IMR-90 (cell line): ENCODE data around the gene PTPRC. TPM values are rescaled to one million over a fixed set of nuclear protein-coding genes. Genes with fewer than 3 reads are reported as not detected.

Experiments
- ATAC-seq: fragments of 200-7000 bp; cut with Tn5 transposase; 2 replicates; pipeline ENCODE4 v1.9.1; 2020; ENCODE audit warnings: low read depth, mild to moderate bottlenecking, moderate library complexity
- BruUV-seq: library from RNA; stranded (reverse); fragments of 400-500 nt; replicated peaks from 2 replicates; lab custom pipeline; 2021; lab: Mats Ljungman, UMichigan
- CTCF ChIA-PET: fragments of 300-600 bp; formaldehyde crosslinking; extraction: SDS; loops from one replicate; lab custom pipeline; 2021; ENCODE audit warnings: antibody characterized with exemption; lab: Yijun Ruan, JAX
- POLR2A ChIA-PET: fragments of 300-600 bp; sonication (Branson Sonifier 250); formaldehyde crosslinking; loops from one replicate; lab custom pipeline; 2022; ENCODE audit warnings: antibody characterized with exemption; ENCODE audit not compliant: unreplicated experiment; lab: Charles Lee
- DNase-seq: peaks from one replicate; pipeline ENCODE4 v3.0.0; 2013
- H2AFZ ChIP-seq: replicated peaks from 2 replicates; pipeline ENCODE3; 2013; ENCODE audit warnings: low read length, mild to moderate bottlenecking; ENCODE audit not compliant: poor library complexity
- H2AK5ac ChIP-seq: 2 replicates; pipeline ENCODE4 v1.6.1; 2013; ENCODE audit warnings: low read depth, low read length, inconsistent platforms
- H2AK9ac ChIP-seq: replicated peaks from 2 replicates; pipeline ENCODE3; 2013; ENCODE audit warnings: mild to moderate bottlenecking, low read depth, low read length, moderate library complexity; ENCODE audit not compliant: poor library complexity
- H2BK120ac ChIP-seq: 2 replicates; pipeline ENCODE4 v1.6.1; 2013; ENCODE audit warnings: low read depth, low read length, inconsistent platforms
- H2BK15ac ChIP-seq: 3 replicates; pipeline ENCODE4 v1.6.1; 2013; ENCODE audit warnings: low read depth, low read length, inconsistent platforms
- H2BK20ac ChIP-seq: 2 replicates; pipeline ENCODE4 v1.6.1; 2013; ENCODE audit warnings: low read depth, mild to moderate bottlenecking, inconsistent platforms, low read length, moderate library complexity
- H2BK5ac ChIP-seq: 2 replicates; pipeline ENCODE4 v1.6.1; 2013; ENCODE audit warnings: mild to moderate bottlenecking, low read depth, low read length, inconsistent platforms; ENCODE audit not compliant: poor library complexity, severe bottlenecking
- H3K14ac ChIP-seq: replicated peaks from 2 replicates; pipeline ENCODE4 v1.6.1; 2013; ENCODE audit warnings: low read depth, low read length, inconsistent platforms
- H3K18ac ChIP-seq: 2 replicates; pipeline ENCODE4 v1.6.1; 2013; ENCODE audit warnings: low read depth, low read length, control low read depth
- H3K23ac ChIP-seq: 2 replicates; pipeline ENCODE4 v1.6.1; 2013; ENCODE audit warnings: low read depth, low read length, inconsistent platforms
- H3K27ac ChIP-seq: 2 replicates; pipeline ENCODE4 v1.5.1; 2013; ENCODE audit warnings: mild to moderate bottlenecking, control low read depth, low read length; ENCODE audit not compliant: insufficient read depth
- H3K27me3 ChIP-seq: 2 replicates; pipeline ENCODE4 v1.6.1; 2013; ENCODE audit warnings: low read length; ENCODE audit not compliant: control insufficient read depth, insufficient read depth
- H3K36me3 ChIP-seq: 2 replicates; pipeline ENCODE4 v1.6.1; 2013; ENCODE audit warnings: low read length, mixed read lengths; ENCODE audit not compliant: control insufficient read depth, insufficient read depth
- H3K4ac ChIP-seq: 2 replicates; pipeline ENCODE4 v1.6.1; 2013; ENCODE audit warnings: low read depth, low read length, inconsistent platforms
- H3K4me1 ChIP-seq: 2 replicates; pipeline ENCODE4 v1.6.1; 2013; ENCODE audit warnings: low read length, mixed read lengths; ENCODE audit not compliant: control insufficient read depth, insufficient read depth
- H3K4me2 ChIP-seq: 2 replicates; pipeline ENCODE4 v1.6.1; 2013; ENCODE audit warnings: low read depth, mild to moderate bottlenecking, control low read depth, low read length, moderate library complexity
- H3K4me3 ChIP-seq: 2 replicates; pipeline ENCODE4 v1.5.1; 2013; ENCODE audit warnings: low read depth, mild to moderate bottlenecking, control low read depth, low read length, moderate library complexity; ENCODE audit not compliant: insufficient read depth
- H3K56ac ChIP-seq: 2 replicates; pipeline ENCODE4 v1.6.1; 2013; ENCODE audit warnings: low read length, inconsistent platforms; ENCODE audit not compliant: insufficient read depth; ENCODE audit errors: extremely low read depth
- H3K79me1 ChIP-seq, 2 experiments: 2 replicates each; pipeline ENCODE4 v1.6.1; 2013; ENCODE audit warnings: low read length in 2 of 2, inconsistent platforms in 1 of 2, low read depth in 1 of 2
- H3K9ac ChIP-seq: 2 replicates; pipeline ENCODE4 v1.6.1; 2013; ENCODE audit warnings: low read depth, low read length, control low read depth
- H3K9me1 ChIP-seq: 2 replicates; pipeline ENCODE4 v1.6.1; 2013; ENCODE audit warnings: low read length, inconsistent platforms; ENCODE audit not compliant: insufficient read depth
- H3K9me3 ChIP-seq: 2 replicates; pipeline ENCODE4 v1.6.1; 2013; ENCODE audit warnings: low read length; ENCODE audit not compliant: control insufficient read depth, insufficient read depth
- H4K20me1 ChIP-seq: 2 replicates; pipeline ENCODE4 v1.6.1; 2013; ENCODE audit warnings: low read length, inconsistent platforms; ENCODE audit not compliant: insufficient read depth
- H4K5ac ChIP-seq: 2 replicates; pipeline ENCODE4 v1.6.1; 2013; ENCODE audit warnings: mild to moderate bottlenecking, low read depth, low read length, control low read depth
- H4K8ac ChIP-seq, 2 experiments: 2 replicates each; pipeline ENCODE4 v1.6.1; 2013; ENCODE audit warnings: low read depth in 2 of 2, low read length in 2 of 2, control low read depth in 1 of 2, inconsistent platforms in 1 of 2
- H4K91ac ChIP-seq: 2 replicates; pipeline ENCODE4 v1.6.1; 2013; ENCODE audit warnings: low read depth, low read length, inconsistent platforms; ENCODE audit not compliant: insufficient read depth
- BHLHE40 ChIP-seq: fragments of 150-350 bp; IDR thresholded peaks from 2 replicates; pipeline ENCODE4 v1.6.1; 2016; ENCODE audit warnings: mild to moderate bottlenecking, low read depth, low read length
- CEBPB ChIP-seq: IDR thresholded peaks from 2 replicates; pipeline ENCODE4 v1.6.1; 2012; ENCODE audit warnings: low read depth, low read length, improper control_type of control experiment
- CHD1 ChIP-seq: IDR thresholded peaks from 2 replicates; pipeline ENCODE4 v1.6.1; 2012; ENCODE audit warnings: low read depth, low read length, improper control_type of control experiment
- CTCF ChIP-seq: conservative IDR thresholded peaks from 2 replicates; pipeline ENCODE4 v1.5.1; 2012; ENCODE audit warnings: mild to moderate bottlenecking, low read depth, low read length, improper control_type of control experiment
- FOS ChIP-seq: fragments of 150-350 bp; IDR thresholded peaks from 2 replicates; pipeline ENCODE4 v1.6.1; 2016; ENCODE audit warnings: low read depth, low read length
- MXI1 ChIP-seq: IDR thresholded peaks from 2 replicates; pipeline ENCODE4 v1.6.1; 2012; ENCODE audit warnings: low read depth, mild to moderate bottlenecking, low read length, moderate library complexity, borderline replicate concordance
- POLR2A ChIP-seq: IDR thresholded peaks from 2 replicates; pipeline ENCODE4 v1.6.1; 2012; ENCODE audit warnings: mild to moderate bottlenecking, low read depth, low read length
- RAD21 ChIP-seq: IDR thresholded peaks from 2 replicates; pipeline ENCODE4 v1.6.1; 2012; ENCODE audit warnings: low read length, improper control_type of control experiment
- RFX5 ChIP-seq: IDR thresholded peaks from 2 replicates; pipeline ENCODE4 v1.8.0; 2012; ENCODE audit warnings: low read depth, mild to moderate bottlenecking, low read length, moderate library complexity
- WGBS, 2 experiments: methylation state at CpG; one replicate each; pipeline versions ENCODE4 v1.1.5 to v1.1.7; 2013; ENCODE audit warnings: missing lambda C conversion rate in 2 of 2; ENCODE audit not compliant: insufficient read length in 1 of 2; ENCODE audit errors: extremely low coverage in 2 of 2; 5-methylcytosine and 5-hydroxymethylcytosine counted together
- dilution Hi-C: fragments of 300-500 bp; cut with HindIII; formaldehyde crosslinking; loops from one replicate; pipeline ENCODE4 v1.14.3; 2018; ENCODE audit warnings: low sequenced_read_pairs; ENCODE audit not compliant: unreplicated experiment
- in situ Hi-C: fragments of 300-500 bp; cut with MboI; formaldehyde crosslinking; loops from 3 replicates; pipeline ENCODE4 v1.14.3; 2019; ENCODE audit warnings: low sequenced_read_pairs, inconsistent platforms, mixed read lengths
- intact Hi-C: fragments of 100-400 bp; cut with micrococcal nuclease; formaldehyde crosslinking; loops from 2 replicates; pipeline ENCODE4 v1.10.0; 2022
- polyA plus RNA-seq, 3 experiments: library from polyadenylated mRNA; depleted of rRNA; stranded (reverse); fragments of >200 nt; gene quantifications; 2 replicates each; pipeline ENCODE4 v1.2.3, GENCODE V29; 2012; ENCODE audit warnings: low replicate concordance in 1 of 3
- total RNA-seq: library from RNA; depleted of rRNA; stranded (reverse); fragments of >200 nt; gene quantifications from 2 replicates; pipeline ENCODE4 v1.2.3, GENCODE V29; 2012
- TF ChIP-seq, protein P1 (sequence below): fragments of 150-350 bp; IDR thresholded peaks from 2 replicates; pipeline ENCODE4 v1.6.1; 2016; ENCODE audit warnings: low read depth, mild to moderate bottlenecking, low read length, moderate library complexity, borderline replicate concordance

PTPRC gene
- total and polyA plus RNA-seq, 2 of the 4 experiments (the other 2 are of a cell fraction): not detected

DNA sequence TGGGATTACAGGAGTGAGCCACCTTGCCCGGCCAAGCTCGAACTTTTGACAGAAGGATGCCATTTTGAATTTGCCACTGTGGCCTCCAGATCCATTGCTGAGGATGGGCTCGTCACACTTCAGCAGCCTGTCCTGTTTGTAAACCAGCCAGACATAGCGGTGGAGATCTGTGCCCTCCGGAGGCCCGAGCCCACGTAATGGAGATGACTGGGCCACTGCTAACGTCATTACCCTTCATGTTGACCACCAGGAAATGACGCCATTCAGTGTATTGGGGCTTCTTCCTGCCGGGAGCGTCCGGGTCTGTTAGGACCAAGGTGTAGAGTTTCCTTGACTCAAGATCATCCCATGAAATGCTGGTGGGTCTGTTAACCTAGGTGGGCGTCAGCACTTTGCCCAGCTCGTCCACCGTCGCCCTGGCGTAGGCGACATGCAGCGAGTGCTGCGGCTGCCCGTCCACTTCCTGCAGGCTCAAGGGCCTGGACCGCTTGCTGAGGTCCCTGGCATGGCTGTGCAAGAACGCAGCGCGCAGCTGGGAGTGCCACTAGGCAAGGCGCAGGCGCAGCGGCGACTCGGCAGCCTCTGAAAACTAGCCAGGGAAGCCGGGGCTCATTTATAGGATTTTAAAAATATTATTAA lies 40.8 kb downstream of the PTPRC start:
- BruUV-seq: no TSS peak
- Histone ChIP-seq H4K8ac (no peak overlapping the region), H4K5ac (no peak overlapping the region), H3K23ac (no peak overlapping the region), H3K18ac (no peak overlapping the region), H2BK15ac (no peak overlapping the region), H3K56ac (no peak overlapping the region), H3K14ac (no peak overlapping the region), H3K4me1 (no peaks in the 10 kb centered on the region), H3K4ac (0 out of 2 replicates have a peak overlapping the region, but pooled peaks have one; percentile 7), H3K9me3 (no peaks in the 10 kb centered on the region), H3K4me2 (no peak overlapping the region), H4K91ac (no peak overlapping the region), H3K27ac (no peak overlapping the region), H4K20me1 (no peaks in the 10 kb centered on the region), H2AK5ac (peak overlapping the region; percentile 60; the same call in 1 of the 2 replicates), H3K79me1 (no peaks in the 10 kb centered on the region), H3K9ac (no peak overlapping the region), H3K27me3 (no peaks in the 10 kb centered on the region), H3K36me3 (no peaks in the 10 kb centered on the region), H3K4me3 (no peak overlapping the region), H3K9me1 (no peaks in the 10 kb centered on the region; the same call in 1 of the 2 replicates), H2AFZ (no peak overlapping the region), H2BK20ac (no peak overlapping the region), H2BK120ac (no peak overlapping the region), H2AK9ac (no peak overlapping the region), H2BK5ac (peak overlapping the region; percentile 7)
- no peak for ATAC-seq
- CTCF ChIA-PET: interaction anchor here (0.8 kb wide), 1 partner anchor 120 kb away, joined by 9 read pairs; no protein-coding TSS in a partner anchor
- in situ Hi-C loops (loop anchor here (10.0 to 25.0 kb wide), 5 partner anchors 195 to 1142 kb away; partner anchors contain the start of genes C1orf53 and LHX9), dilution Hi-C loops (no loop called here), intact Hi-C loops (loop anchor here (5.0 to 10.0 kb wide), 3 partner anchors 395 to 1157 kb away; partner anchors contain the start of gene LHX9)
- POLR2A ChIA-PET: no interaction called here
- DNase-seq: no peak
- TF ChIP-seq RFX5 (no peak), RAD21 (no peak), FOS (no peak), CTCF (no peak), BHLHE40 (no peak), POLR2A (no peak), CEBPB (no peak), MXI1 (no peak), CHD1 (no peak)
- TF ChIP-seq, protein P1, sequence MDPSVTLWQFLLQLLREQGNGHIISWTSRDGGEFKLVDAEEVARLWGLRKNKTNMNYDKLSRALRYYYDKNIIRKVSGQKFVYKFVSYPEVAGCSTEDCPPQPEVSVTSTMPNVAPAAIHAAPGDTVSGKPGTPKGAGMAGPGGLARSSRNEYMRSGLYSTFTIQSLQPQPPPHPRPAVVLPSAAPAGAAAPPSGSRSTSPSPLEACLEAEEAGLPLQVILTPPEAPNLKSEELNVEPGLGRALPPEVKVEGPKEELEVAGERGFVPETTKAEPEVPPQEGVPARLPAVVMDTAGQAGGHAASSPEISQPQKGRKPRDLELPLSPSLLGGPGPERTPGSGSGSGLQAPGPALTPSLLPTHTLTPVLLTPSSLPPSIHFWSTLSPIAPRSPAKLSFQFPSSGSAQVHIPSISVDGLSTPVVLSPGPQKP: no peak
- WGBS, 2 experiments: 96% methylated on average over 10 of the region's 31 CpGs; no CpG with 5 or more reads in 1 of the 2 experiments
